Cardiac muscle cell (in vitro differentiated cells and primary cell): ENCODE data around the gene LRRC45. TPM values are rescaled to one million over a fixed set of nuclear protein-coding genes. Genes with fewer than 3 reads are reported as not detected.
A peak's percentile ranks its signal among the peaks of the same experiment; 100 is the strongest.

Experiments
- DNase-seq, 2 donors: peaks; one replicate each; pipeline versions ENCODE4 v3.0.0 to v3.0.0-alpha.2; 2010 to 2017; ENCODE audit warnings: low read depth in 1 of 2, low spot score in 1 of 2
- H3K27ac ChIP-seq: fragments of 200-600 bp; sonication (generic); 2 replicates; pipeline ENCODE4 v1.5.1; 2016
- H3K27me3 ChIP-seq: fragments of 200-600 bp; sonication (generic); 2 replicates; pipeline ENCODE4 v1.6.0; 2016; ENCODE audit warnings: control low read depth
- H3K36me3 ChIP-seq: fragments of 200-600 bp; sonication (generic); 2 replicates; pipeline ENCODE4 v1.5.1; 2016; ENCODE audit warnings: control low read depth
- H3K4me1 ChIP-seq: fragments of 200-600 bp; sonication (generic); 2 replicates; pipeline ENCODE4 v1.8.1; 2017; ENCODE audit warnings: low read depth, mild to moderate bottlenecking, mixed run types
- H3K4me3 ChIP-seq: fragments of 200-600 bp; sonication (generic); 2 replicates; pipeline ENCODE4 v1.5.1; 2016; ENCODE audit warnings: mild to moderate bottlenecking
- H3K9me3 ChIP-seq: fragments of 200-600 bp; sonication (generic); 2 replicates; pipeline ENCODE4 v1.5.1; 2017; ENCODE audit warnings: low read depth, mild to moderate bottlenecking, control low read depth
- polyA plus RNA-seq: library from polyadenylated mRNA; unstranded; fragments of >200 nt; fragmentation: Nextera tagmentation; extraction: Ambion mirVana; gene quantifications from 2 replicates; pipeline ENCODE4 v1.2.1, GENCODE V29; 2016
- total RNA-seq: library from RNA; depleted of rRNA; stranded (reverse); fragments of >200 nt; gene quantifications from 2 replicates; pipeline ENCODE4 v1.2.3, GENCODE V29; 2016
- TF ChIP-seq, protein P1 (sequence below): IDR thresholded peaks from 2 replicates; pipeline ENCODE4 v1.5.1; 2012; ENCODE audit warnings: low read depth, mild to moderate bottlenecking, low read length

Gene LRRC45
- total and polyA plus RNA-seq, 2 experiments from 2014 or later: 31.8 to 36.5 TPM

DNA sequence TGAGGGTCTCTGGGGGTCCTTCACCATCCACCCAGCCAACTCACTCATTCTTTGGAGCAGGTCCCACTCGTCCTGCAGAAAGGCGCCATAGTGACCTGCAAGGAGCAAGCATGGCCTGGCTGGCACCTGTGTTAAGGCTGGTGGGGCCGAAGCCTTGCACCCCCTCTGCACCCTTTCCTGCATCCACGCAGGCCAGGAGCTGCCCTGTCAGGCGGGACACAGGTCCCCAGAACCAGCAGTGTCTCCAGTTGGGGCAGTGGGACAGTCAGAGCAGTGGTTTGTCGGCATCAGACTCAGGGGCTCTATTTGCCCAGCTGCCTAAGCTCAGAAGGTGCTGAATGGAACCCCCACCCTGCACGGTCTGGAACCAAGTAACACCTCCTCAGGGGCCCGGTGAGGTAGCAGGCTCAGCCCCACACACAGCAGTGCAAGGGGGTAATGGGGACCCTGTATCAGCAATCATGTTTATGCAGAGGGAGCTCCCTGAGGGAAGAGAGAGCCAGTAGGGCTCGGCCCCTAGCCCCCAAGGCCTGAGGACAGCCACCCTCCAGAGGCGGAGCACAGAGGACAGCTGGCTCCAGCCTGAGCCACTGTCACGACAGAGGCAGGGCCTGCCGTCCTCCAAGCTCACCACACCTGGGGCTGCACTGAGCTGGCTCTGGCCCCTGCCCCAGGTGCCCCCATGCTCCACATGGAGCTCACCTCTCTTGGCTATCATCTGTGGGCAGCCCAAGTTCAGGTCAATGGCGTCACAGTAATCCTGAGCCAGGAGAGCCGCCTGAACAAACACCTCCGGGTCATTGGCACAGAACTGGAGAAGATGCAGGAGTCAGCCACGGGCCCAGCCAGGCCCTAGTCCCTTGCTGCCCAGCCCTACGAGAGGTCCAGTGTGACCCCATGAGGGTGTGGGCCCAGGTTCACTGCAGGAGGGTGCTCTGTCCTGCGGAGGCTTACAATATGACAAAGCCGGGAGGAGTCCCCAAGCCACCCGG, 40.6 kb downstream of the LRRC45 start:
- peaks cover 18% of the 10 kb centered on the region for H3K36me3 ChIP-seq
- no peak overlapping the region for H3K4me3 ChIP-seq
- H3K4me1 ChIP-seq: peaks cover 5% of the 10 kb centered on the region
- TF ChIP-seq, protein P1, sequence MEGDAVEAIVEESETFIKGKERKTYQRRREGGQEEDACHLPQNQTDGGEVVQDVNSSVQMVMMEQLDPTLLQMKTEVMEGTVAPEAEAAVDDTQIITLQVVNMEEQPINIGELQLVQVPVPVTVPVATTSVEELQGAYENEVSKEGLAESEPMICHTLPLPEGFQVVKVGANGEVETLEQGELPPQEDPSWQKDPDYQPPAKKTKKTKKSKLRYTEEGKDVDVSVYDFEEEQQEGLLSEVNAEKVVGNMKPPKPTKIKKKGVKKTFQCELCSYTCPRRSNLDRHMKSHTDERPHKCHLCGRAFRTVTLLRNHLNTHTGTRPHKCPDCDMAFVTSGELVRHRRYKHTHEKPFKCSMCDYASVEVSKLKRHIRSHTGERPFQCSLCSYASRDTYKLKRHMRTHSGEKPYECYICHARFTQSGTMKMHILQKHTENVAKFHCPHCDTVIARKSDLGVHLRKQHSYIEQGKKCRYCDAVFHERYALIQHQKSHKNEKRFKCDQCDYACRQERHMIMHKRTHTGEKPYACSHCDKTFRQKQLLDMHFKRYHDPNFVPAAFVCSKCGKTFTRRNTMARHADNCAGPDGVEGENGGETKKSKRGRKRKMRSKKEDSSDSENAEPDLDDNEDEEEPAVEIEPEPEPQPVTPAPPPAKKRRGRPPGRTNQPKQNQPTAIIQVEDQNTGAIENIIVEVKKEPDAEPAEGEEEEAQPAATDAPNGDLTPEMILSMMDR: no peak
- no peaks in the 10 kb centered on the region for H3K9me3 ChIP-seq
- H3K27me3 ChIP-seq: no peaks in the 10 kb centered on the region
- no peak for DNase-seq
- H3K27ac ChIP-seq: no peak overlapping the region

DNA sequence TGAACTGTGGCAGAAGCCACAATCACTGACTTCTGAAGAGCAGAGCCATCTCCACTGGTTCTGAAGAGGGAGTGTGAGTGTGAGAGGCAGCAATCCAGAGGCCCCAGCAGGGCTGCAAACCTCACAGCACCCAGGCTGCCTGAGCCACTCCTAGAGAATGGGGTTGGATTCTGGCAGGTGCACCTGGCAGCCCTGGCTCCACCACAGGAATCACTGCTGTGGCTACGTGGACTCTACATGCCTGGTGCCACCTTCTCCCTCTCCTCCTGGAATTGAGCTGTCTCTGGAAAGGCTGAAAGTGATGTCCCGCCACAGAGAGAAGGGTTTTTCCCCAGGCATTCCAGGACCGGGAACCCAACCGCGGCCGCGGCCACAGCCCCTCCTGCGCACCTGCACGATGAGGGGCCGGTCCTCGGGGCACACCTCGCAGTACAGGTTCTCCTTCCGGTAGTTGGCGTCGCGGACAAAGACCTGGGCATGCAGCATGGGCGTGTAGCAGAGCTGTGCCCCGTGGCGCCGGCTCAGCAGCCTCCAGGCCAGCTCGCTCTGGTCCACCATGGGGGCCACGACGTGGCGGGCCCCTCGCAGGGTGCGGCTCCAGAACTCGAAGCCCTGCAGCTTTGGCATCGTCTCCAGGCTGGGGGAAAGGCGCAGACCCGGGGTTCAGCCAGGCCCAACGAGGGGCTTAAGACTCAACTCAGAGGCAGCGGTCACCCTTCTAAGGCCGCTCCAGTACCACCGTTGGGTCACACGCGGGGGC, 41.5 kb downstream of the LRRC45 start:
- no peak overlapping the region for H3K27ac ChIP-seq
- H3K9me3 ChIP-seq: no peaks in the 10 kb centered on the region
- H3K27me3 ChIP-seq: no peaks in the 10 kb centered on the region
- H3K36me3 ChIP-seq: peaks cover 17% of the 10 kb centered on the region
- peak overlapping the region; percentile 75 for H3K4me3 ChIP-seq
- DNase-seq: no peak
- H3K4me1 ChIP-seq: peaks cover 5% of the 10 kb centered on the region
- TF ChIP-seq, protein P1: no peak

DNA sequence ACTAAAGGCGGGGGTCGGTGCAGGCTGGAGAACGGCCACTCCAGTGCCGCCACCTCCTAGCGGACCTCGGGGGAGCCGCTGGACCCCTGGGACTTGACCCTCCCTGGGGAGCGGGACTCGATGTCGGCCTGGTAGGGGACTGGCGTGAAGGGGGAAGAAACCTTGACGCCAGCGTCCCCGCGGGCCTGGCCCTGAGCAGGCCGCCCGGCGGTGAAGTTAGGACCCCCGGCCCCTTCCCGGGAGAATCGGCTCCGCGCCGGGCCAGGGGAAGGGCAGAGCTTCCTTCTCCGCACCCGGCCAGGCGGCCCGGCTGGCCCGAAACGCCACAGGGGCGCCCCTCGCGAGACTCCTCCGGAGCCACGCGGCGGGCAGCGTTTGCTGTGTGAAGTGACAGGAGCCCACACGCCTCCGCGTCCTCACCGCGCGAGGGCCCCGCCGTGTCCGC, 42.1 kb downstream of the LRRC45 start:
- peak; percentile 31 to 46 for DNase-seq
- H3K4me3 ChIP-seq: peak overlapping the region; percentile 75
- no peak overlapping the region for H3K27ac ChIP-seq
- TF ChIP-seq, protein P1: no peak
- peaks cover 14% of the 10 kb centered on the region for H3K36me3 ChIP-seq
- H3K9me3 ChIP-seq: no peaks in the 10 kb centered on the region
- no peaks in the 10 kb centered on the region for H3K27me3 ChIP-seq
- peaks cover 5% of the 10 kb centered on the region for H3K4me1 ChIP-seq

DNA sequence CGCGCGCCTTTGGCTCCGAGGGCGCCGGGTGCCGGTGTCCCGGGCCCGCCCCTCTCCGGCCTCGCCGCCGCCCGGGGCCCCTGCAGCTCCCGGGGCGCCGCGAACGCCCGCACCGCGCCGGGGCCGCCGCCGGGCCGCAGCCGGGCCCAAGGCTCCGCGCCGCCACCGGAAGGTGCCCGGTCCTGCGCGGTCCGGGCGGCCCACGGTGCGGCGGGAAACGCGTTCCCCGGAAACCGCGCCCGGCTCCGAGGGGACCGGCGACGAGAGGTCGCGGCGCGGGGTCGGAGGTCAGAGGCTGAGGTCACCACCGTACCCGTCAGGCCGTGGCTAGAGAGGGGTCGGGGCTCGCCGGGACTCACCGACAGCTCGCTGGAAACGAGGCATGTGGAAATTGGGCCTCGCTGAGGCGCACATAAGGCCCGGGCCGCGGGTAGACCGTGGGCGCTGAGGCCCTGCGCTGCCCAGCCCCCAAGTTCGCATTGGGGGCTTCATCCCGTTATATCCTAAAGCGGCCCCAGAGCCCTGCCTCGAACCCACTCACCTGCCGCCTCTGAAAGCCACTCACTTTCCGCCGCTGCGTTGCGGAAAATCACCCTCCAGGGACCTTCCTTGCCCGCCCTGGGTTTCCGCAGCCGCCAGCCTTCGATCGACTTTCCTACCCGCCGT, 42.7 kb downstream of the LRRC45 start, which contains the start of gene DUS1L:
Gene DUS1L (minus strand): TSS at position 167 of the 666 bp plus-strand sequence. CDS start 745 bp downstream, outside the sequence.
- Histone ChIP-seq H3K4me3 (peak within 1 kb of the TSS; percentile 75), H3K27ac (peak within 1 kb of the TSS; percentile 67), H3K9me3 (no peaks in the 10 kb centered on the region), H3K27me3 (no peaks in the 10 kb centered on the region), H3K36me3 (peaks cover 9% of the 10 kb centered on the region), H3K4me1 (peaks cover 5% of the 10 kb centered on the region)
- peak; percentile 72 to 74 for DNase-seq
- TF ChIP-seq, protein P1: no peak

DNA sequence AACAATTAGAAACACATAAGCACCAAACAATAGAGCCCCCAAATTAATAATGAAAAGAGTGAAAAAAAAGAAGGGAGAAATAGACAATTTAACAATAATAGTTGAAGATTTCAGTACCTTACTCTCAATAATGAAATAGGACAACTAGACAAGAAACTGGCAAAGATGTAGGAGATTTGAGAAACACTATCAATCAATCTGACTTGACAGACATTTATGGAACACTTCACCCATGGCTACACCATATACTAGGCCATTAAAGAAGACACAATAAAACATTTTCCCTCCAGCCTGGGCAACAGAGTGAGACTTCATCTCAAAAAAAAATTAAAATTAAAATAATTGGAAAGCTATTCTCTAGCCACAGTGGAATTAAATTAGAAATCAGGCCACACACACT, 47.5 kb downstream of the LRRC45 start:
- Histone ChIP-seq H3K9me3 (no peaks in the 10 kb centered on the region), H3K4me3 (no peak overlapping the region), H3K36me3 (no peaks in the 10 kb centered on the region), H3K4me1 (no peaks in the 10 kb centered on the region), H3K27ac (no peak overlapping the region), H3K27me3 (no peaks in the 10 kb centered on the region)
- DNase-seq: no peak
- TF ChIP-seq, protein P1: no peak
